Neural cell (in vitro differentiated cells): ENCODE measurements around the gene FLYWCH1.

ENCODE experiments used
- CTCF ChIP-seq: fragments of 450-650 bp; IDR thresholded peaks from 2 replicates; pipeline ENCODE4 v1.5.1; 2014; ENCODE audit warnings: antibody characterized with exemption, mild to moderate bottlenecking, moderate library complexity; ENCODE audit not compliant: poor library complexity, severe bottlenecking
- EP300 ChIP-seq: fragments of 450-650 bp; conservative IDR thresholded peaks from 2 replicates; pipeline ENCODE4 v1.6.1; 2014; ENCODE audit warnings: antibody characterized with exemption, mild to moderate bottlenecking, moderate library complexity; ENCODE audit not compliant: poor library complexity, severe bottlenecking
- EZH2 ChIP-seq: fragments of 200-600, 300-800 bp; shearing (Covaris generic), sonication (generic); IDR thresholded peaks from 2 replicates; pipeline ENCODE4 v1.6.1; 2014; ENCODE audit warnings: antibody characterized with exemption, low read length, borderline replicate concordance, mild to moderate bottlenecking; ENCODE audit not compliant: insufficient read depth, poor library complexity, severe bottlenecking
- MXI1 ChIP-seq: fragments of 450-650 bp; conservative IDR thresholded peaks from 2 replicates; pipeline ENCODE4 v1.6.1; 2014; ENCODE audit warnings: antibody characterized with exemption, mild to moderate bottlenecking; ENCODE audit not compliant: poor library complexity, severe bottlenecking
- POLR2AphosphoS5 ChIP-seq: IDR thresholded peaks from 2 replicates; pipeline ENCODE4 v1.6.1; 2012
- RAD21 ChIP-seq: fragments of 450-650 bp; conservative IDR thresholded peaks from 2 replicates; pipeline ENCODE4 v1.6.1; 2014; ENCODE audit warnings: antibody characterized with exemption, mild to moderate bottlenecking, moderate library complexity
- TAF1 ChIP-seq: IDR thresholded peaks from 2 replicates; pipeline ENCODE4 v1.6.1; 2012; ENCODE audit warnings: low read depth

DNA sequence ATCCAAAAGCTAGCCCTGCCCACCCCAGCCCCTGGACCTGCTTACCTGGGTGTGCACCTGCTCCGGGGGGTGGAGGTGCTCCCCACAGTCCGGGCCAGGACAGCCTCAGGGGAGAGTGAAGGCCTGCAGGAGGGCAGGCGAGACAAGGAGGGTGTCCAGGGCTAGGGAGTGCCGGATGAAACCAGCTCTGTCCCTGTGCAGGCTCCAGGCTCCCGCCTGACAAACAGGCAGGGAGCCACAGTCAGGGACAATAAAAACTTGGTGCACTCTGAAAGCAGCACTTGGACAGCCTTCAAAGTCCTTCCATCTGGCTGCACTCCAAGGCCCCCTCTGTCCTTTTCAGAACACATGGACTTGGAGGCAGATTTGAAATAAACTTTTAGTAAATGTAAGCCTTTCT lies 61.4 kb downstream of the FLYWCH1 start:
- TF ChIP-seq CTCF (no peak), MXI1 (no peak), EZH2 (no peak), POLR2AphosphoS5 (no peak), EP300 (no peak), TAF1 (no peak), RAD21 (no peak)
